ENCODE measurements around the gene RNF144B.

Gene RNF144B

GRCh38 chr6:18488526-18489270 lies 101.5 kb downstream of the RNF144B start:
- no peak for DNase-seq (ENCODE audit: low spot score)

DNA sequence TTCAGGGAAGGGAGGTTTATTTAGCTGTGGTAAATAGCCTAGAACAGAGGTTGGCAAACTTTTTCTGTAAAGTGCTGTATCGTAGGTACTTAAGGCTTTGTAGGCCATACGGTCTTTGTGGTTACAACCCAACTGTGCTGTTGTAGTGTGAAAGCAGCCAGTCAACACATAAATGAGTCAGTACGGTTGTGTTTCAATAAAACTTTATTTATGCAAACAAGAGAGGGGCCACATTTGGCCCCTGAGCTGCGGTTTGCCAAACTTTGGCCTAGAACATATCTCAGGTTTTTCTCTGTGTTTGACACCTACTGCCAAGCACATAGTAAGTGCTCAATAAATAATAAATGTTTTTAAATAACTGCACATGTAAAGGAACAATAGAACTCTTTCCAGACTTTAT lies 102.2 kb downstream of the RNF144B start:
- DNase-seq (ENCODE audit: low spot score), result no peak

DNA sequence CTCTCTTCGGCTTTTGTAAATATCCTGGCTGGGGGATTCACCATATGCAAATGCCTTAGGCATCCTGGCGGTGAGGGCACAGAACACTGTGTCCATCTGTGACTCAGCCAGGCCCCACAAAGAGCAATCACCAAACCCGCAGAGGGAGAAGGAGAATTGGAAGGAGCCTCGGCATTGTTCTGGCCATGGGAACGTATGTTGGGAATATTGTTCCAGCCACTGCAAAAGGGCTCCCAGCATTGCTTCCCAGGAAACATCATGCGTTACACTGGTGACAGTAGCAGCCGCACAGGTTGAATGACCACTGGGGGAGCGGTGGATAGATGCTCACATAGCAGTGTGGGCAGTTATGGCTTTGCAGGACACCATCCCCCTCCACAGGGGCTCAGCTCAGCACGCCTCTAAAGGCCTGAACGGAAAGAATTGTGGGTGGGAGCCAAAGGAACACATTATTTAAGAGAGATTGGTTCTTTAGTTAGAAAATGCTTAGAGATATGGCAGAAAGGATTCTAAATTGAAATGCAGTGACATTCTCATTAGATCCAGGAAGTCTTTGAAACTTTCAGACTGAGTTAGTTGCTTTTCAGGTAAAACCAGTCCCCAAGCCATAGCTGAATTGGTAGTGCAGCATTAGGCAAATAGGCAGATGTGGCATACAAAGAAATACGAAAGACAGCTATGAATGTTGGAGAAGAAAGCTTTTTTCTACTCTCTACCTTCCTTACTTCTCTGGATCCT lies 104.3 kb downstream of the RNF144B start:
- DNase-seq (ENCODE audit: low spot score), result no peak

- DNase-seq (ENCODE audit: low spot score), result no peak
These were observed 105.8 kb downstream of the RNF144B start for GRCh38 chr6:18492972-18493371.

DNA sequence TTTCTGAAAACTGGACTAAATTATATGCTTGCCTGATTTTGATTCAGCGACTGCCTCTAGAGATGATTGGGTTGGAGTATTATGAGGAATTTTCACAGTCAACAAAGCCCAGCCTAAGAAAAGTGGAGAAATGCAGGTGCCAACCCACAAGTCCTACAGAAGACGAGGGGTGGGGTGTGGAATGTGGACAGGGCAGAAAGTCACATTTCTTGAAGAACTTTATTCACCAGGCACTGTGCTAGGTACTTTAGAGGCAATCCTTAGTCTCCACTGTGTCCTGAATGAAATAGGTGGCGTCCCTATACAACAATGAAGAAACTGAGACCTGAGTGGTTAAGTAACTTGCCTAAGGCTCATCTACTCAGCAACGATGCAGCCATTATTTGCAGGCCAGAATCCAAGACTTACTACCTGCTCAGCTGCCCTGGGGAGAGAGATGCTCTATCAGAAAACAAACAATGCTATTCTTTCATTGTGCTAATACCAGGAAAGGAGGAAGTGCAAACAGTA lies 106.3 kb downstream of the RNF144B start:
- no peak for DNase-seq (ENCODE audit: low spot score)

DNA sequence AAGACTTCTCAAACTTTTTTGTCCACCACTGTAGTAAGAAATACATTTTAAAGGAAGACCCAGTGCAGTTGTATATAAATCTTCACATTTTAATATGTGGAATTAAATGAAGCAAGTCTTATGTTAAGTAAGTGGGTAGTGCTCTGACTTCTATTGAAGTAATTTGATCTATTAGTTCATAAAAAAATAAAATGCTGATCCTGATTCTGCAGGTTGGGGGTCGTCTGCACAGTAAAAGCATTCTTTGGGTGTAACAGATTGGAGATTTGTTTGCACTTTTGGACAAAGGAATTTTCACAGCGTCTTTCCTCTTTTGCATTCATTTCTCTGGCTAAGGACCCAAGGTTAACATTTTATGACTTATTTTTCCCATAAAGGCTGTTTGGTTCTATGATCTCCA lies 106.8 kb downstream of the RNF144B start:
- no peak for DNase-seq (ENCODE audit: low spot score)

- no peak for DNase-seq (ENCODE audit: low spot score)
These were observed 108.1 kb downstream of the RNF144B start for GRCh38 chr6:18495236-18495635.

DNA sequence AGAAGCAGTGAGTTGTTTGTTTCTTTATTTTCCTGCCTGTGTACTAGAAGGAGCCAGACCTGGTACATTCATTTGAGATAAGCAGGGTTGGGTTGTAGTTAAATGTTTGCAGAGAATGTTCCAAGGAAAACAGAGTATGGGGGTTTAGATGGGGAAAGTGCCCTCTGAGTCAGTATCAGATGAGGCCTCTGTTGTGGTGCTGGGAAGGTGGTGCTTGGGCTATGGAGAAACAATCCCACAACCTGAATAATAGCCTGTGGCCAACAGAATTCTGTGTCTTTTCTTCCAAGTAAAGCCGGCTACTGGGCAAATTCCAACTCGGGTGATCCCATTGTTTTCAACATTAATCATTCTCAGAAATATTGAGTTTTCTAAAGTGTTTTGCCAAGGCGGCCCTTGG lies 109.3 kb downstream of the RNF144B start:
- no peak for DNase-seq (ENCODE audit: low spot score)

GRCh38 chr6:18497006-18497405 lies 109.9 kb downstream of the RNF144B start:
- no peak for DNase-seq (ENCODE audit: low spot score)

GRCh38 chr6:18498408-18498807 lies 111.3 kb downstream of the RNF144B start:
- DNase-seq (ENCODE audit: low spot score), result no peak

DNA sequence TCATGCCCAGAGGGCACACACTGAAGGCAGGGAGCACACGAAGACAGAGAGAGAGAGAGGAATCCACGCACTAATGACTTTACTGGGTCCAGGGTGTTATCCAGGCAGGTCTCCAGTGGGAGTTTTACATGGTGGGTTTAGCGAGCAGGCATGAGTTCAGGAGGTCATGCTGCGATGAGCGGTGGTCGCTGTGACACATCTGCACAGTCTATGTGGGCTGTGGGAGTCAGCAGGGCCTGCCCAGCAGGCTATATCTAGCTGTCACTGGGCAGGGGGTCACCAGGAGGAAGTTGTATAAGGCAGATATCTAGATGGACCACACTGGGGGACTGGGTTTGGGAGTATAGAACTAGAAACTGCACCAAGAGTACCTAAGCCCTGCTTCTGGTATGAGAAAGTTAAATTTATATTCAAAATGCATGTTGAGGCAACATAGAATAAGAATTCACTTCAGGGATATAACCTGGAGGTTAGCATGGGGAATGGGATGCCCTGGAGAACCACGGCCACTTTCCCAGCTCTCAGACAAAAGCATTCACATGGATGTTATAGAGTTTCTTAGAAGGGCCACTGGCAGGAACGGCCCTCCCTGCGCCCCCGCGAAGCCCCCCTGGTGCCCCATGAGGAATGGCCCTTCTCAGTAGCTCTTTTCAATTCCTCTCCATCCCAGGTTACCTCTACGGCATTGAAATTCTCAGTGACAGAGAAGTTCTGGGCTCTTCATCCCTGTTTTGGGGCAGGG lies 113.9 kb downstream of the RNF144B start:
- no peak for DNase-seq (ENCODE audit: low spot score)

GRCh38 chr6:18501663-18502013 lies 114.5 kb downstream of the RNF144B start:
- no peak for DNase-seq (ENCODE audit: low spot score)

- no peak for DNase-seq (ENCODE audit: low spot score)
These were observed 116.0 kb downstream of the RNF144B start for GRCh38 chr6:18503206-18503592.

GRCh38 chr6:18503593-18504231 lies 116.6 kb downstream of the RNF144B start:
- peak; percentile 76 for DNase-seq (ENCODE audit: low spot score)

DNA sequence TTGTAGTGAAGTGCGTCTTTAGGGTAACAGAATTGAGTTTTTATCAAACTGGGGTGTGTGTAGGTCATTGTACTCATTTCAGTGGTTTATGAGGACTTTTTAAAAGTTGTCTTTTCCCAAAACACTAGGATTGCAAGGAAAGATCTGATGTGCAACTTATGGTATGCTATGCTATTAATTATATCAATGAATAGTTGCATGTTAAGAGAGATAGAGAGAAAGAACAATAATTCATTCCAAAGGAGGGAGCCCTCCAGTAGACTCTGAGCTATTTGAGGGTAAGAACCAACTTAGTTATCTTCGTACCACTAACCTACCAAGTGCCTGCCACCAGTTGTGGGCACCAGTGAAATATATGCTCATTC lies 117.1 kb downstream of the RNF144B start:
- DNase-seq (ENCODE audit: low spot score), result no peak

DNA sequence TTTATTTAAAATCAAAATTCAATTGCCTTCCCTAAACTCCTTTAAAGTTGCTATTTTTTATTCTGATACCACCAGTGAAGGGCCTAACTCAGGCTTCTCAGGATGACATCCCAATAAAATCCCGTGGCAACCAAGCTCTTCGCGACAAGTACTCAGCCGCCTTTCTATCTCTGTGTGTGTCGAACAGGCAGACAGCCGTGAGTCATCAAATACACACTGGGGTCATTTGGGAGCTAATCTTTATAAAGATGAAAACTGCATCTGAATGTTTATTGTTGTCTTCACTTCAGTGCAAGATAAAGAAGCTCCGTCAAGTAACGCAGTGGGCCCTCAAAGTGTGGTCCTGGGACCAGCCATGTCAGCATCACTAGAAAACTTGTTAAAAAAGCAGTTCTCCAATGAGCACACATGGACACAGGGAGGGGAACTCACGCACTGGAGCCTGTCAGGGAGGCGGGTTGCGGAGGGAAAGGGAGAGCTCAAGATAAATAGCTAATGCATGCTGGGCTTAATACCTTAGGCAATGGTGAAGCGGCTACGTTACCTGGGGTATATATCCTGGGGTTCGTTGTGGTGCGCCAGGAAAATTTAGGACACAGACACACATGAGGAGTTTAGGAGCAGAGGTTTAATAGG lies 119.3 kb downstream of the RNF144B start:
- DNase-seq (ENCODE audit: low spot score), result peak; percentile 43

GRCh38 chr6:18507018-18507415 lies 119.9 kb downstream of the RNF144B start:
- DNase-seq (ENCODE audit: low spot score), result no peak

DNA sequence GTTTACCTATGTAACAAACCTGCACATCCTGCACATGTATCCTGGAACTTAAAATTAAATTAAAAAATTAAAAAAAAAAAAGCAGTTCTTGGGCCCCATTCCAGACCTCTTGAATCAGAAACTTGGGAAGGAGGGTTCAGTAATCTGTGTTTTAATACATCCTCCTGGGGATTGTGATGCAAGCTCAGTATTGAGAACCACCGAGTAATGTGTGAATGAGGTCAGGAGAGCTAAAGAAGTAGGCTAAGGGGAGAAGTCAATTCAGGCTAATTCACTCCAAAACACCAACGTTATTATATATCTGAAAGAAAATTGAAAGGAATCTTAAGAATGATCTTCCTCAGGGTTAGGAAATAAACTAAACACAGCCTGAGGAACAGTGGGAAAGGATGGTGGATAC lies 120.4 kb downstream of the RNF144B start:
- no peak for DNase-seq (ENCODE audit: low spot score)

- no peak for DNase-seq (ENCODE audit: low spot score)
These were observed 122.9 kb downstream of the RNF144B start for GRCh38 chr6:18509871-18510643.

DNA sequence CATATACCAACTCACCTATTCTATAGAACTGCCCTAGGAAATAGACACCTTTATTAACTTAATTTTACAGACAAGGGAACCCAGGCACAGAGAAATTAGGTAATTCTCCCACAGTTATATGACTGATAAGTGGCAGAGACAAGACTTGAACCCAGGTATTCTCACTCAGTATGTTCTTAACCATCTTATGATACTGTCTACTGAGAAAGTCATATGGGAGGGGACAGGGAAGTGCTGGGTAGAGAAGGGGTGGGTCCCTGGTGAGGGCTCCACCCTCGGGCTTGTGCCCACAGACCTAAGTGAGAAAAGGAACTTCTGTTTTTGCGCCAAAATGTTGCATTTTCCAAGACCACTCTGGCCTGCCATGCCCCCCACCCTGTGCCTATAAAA lies 123.5 kb downstream of the RNF144B start:
- DNase-seq (ENCODE audit: low spot score), result no peak

- DNase-seq (ENCODE audit: low spot score), result no peak
These were observed 124.1 kb downstream of the RNF144B start for GRCh38 chr6:18511211-18511610.

Measured in COLO829 (cell line).